ENCODE data around the gene DNPH1. TPM values are rescaled to one million over a fixed set of nuclear protein-coding genes. Genes with fewer than 3 reads are reported as not detected.

Gene DNPH1
- total RNA-seq, 1 donor from 2014 or later, result 20.9 TPM

DNA sequence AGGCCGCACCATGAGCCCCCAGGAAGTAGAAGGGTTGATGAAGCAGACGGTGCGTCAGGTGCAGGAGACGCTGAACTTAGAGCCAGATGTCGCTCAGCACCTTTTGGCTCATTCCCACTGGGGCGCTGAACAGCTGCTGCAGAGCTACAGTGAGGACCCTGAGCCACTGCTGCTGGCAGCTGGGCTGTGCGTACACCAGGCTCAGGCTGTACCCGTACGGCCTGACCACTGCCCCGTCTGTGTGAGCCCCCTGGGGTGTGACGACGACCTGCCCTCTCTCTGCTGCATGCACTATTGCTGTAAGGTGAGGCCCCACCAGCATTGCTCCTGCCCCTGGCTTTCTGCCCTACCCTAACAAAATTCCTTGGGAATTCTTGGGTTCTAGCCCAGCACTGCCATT, 13.1 kb downstream of the DNPH1 start:
- DNase-seq (ENCODE audit: low spot score), result no peak

DNA sequence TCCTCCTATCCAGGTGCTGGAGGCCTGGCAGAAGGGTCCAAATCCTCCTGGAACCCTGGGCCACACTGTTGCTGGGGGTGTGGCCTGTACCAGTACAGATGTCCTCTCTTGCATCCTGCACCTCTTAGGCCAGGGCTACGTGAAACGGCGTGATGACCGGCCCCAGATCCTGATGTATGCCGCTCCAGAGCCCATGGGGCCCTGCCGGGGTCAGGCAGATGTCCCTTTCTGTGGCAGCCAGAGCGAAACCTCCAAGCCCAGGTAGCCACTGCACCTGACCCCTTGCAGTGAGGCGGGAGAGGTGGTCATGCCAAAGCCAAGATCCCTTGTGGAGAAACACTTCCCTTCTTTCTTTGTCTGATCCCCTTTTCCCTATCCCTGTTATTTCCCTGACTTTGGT, 14.2 kb downstream of the DNPH1 start:
- DNase-seq (ENCODE audit: low spot score), result no peak

DNA sequence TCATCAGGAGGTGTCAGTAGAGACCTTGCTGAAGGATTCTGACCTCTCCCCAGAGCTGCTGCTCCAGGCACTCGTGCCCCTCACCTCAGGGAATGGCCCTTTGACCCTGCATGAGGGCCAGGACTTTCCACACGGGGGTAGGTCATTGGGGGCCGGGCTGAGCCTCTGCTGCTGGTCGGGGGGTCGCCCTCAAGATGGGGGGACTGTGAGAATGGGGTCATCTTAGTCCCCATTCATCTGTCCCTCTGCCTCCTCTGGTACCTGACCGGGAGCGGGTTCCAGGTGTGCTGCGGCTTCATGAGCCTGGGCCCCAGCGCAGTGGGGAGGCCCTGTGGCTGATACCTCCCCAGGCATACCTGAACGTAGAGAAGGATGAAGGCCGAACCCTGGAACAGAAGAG, 15.8 kb downstream of the DNPH1 start:
- no peak for DNase-seq (ENCODE audit: low spot score)

DNA sequence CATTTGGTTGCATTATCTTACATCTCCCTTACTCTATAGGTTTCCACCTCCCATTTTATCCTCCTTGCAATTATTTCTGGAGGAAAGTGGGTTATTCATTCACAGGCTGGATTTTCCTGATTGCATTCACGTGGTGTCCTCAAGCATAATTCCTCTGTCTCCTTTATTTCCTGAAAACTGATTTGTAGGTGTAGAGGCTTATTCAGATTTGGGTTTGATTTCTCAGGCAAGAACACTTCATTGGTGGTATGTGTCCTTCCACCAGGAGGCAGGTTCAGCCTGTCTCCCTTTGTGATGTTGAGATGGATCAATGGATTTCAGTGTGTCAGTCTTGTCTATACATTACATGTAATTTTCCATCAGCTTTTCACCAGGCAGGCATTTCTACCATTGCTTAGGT, 17.3 kb downstream of the DNPH1 start:
- DNase-seq (ENCODE audit: low spot score), result no peak

DNA sequence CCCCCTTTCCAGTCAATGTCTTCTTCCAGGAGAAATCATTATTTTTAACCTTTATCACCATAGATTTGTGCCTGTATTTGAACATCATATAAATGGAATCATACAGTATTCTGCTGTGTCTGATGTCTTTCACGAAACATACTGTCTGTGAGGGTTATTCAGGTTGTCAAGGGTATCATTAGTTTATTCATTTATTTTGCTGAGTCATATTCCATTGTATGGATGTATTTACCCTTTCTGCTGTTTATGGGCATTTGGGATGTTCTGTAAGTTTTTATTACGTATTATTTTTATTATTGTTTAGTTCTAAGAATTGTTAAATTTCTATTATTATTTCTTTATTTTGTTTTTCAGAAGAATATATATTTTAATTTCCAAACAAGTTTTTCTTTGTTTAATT, 22.0 kb downstream of the DNPH1 start:
- no peak for DNase-seq (ENCODE audit: low spot score)

DNA sequence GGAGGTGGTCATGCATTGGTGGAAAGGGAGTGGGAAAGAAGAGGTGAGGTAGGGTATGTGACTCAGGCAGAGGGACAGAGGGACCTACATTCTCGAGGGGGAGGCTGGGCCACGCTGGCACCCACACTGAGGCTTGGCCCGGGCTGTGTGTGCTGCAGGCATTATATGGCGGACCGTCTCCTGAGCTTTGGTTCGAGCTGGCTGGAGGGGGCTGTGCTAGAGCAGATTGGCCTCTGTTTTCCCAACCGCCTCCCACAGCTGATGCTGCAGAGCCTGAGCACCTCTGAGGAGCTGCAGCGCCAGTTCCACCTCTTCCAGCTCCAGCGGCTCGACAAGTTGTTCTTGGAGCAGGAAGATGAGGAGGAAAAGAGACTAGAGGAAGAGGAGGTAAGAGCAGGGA, 23.4 kb downstream of the DNPH1 start:
- no peak for DNase-seq (ENCODE audit: low spot score)

DNA sequence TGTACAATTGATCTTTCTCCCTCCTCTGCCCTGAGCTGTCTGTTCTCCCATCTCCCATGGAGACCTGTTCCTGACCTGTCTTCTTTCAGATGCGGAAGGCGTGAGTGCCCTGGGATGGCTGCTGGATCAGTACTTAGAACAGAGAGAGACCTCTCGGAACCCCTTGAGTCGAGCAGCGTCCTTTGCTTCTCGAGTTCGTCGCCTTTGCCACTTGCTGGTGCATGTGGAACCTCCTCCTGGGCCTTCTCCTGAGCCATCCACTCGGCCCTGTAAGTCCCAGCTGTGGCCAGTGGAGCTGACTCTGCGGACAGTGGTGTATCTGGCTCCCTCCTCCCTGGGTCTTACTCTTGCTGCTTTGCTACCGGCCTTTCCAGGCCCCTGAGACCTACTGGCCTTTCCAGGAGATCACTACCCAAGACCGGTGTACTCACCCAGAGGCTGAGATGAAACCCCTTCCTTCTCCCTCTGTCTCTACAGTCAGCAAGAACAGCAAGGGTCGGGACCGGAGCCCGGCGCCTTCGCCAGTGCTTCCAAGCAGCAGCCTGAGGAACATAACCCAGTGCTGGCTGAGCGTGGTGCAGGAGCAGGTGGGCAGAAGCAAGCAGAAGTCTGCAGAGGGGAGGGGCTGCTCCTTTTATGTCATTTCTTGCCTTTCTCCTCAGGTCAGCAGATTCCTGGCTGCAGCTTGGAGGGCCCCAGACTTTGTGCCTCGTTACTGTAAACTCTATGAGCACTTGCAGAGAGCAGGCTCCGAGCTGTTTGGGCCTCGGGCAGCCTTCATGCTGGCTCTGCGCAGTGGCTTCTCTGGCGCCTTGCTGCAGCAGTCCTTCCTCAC, 24.8 kb downstream of the DNPH1 start:
- no peak for DNase-seq (ENCODE audit: low spot score)

DNA sequence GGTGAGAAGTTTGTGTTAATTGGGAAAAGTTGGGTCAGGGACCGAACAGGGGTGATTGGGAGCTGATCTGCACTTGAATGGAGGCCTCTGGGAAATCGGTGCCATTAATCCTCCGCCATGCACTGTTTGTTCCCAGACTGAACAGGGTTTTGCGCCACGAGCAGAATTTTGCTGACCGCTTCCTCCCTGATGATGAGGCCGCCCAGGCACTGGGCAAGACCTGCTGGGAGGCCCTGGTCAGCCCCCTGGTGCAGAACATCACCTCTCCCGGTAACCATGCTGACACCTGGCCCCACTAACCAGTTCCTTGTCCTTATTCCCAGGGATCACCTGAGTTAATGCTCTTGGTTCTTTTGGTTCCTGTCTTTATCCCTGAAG, 25.6 kb downstream of the DNPH1 start:
- no peak for DNase-seq (ENCODE audit: low spot score)

DNA sequence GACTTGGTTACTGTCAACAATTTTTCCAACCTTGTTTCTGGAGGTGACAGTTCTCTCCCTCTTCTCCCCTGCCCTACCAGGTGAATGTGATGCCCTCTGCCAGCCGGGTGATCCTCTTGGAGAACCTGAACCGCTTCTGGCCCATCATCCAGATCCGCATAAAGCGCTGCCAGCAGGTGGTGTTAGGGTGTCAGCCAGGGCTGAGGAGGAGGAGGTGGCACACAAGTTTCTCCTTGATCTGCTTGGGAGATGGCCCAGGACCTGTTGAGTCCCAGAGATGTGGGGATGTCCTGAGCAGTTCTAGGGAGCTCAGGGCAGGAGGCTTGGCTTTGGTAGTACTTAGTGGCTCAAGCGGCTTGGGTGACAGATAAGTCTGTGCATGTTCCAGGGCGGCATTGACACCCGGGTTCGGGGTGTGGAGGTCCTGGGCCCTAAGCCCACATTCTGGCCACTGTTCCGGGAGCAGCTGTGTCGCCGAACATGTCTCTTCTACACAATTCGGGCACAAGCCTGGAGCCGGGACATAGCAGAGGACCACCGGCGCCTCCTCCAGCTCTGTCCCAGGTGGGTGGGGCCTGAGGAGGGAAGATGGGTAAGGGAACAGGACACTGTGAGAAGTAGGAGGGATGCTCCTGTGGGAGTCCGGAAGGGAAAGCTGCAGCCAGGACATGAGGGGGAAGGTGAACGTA, 26.1 kb downstream of the DNPH1 start:
- no peak for DNase-seq (ENCODE audit: low spot score)

DNA sequence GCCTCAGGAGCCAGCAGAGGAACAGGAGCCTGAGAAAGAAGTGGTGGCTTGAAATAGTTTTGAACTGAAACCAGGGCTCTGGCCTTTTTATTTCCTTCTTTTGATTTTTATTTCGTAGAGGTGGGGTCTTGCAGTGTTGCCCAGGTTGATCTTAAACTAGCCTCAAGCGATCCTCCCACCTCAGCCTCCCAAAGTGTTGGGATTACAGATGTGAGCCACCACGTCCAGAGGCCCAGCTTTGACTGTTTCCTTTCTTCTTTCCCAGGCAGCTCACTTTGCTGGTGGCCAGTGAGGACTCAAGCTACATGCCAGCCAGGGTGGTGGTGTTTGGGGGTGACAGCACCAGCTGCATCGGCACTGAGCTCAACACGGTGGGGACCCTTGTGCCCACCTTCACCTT, 26.8 kb downstream of the DNPH1 start:
- no peak for DNase-seq (ENCODE audit: low spot score)

DNA sequence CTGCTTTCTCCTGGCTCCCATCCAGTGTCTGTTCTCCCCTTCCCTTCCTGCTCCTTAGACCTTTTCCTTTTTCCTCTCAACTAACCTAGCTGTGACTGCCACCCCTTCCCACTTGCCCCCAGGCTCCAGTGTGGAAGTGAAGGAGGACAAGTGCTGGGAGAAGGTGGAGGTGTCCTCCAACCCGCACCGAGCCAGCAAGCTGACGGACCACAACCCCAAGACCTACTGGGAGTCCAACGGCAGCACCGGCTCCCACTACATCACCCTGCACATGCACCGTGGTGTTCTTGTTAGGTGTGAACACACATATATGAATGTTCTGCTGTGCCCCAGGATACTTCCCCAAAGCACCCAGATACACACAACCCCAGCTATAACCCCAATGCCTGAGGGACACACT, 28.7 kb downstream of the DNPH1 start:
- DNase-seq (ENCODE audit: low spot score), result no peak

DNA sequence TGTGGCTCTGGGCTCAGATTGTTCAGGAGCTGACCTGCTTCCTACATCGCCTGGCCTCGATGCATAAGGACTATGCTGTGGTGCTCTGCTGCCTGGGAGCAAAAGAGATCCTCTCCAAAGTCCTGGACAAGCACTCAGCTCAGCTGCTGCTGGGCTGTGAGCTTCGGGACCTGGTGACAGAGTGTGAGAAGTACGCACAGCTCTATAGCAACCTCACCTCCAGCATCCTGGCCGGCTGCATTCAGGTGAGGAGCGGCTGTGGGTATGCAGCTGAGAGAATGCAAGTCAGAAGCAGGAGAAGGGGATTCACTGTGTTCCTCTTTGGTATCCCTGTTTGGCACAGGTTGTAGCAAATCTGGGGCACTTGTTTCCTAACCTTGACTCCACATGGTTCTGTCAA, 29.4 kb downstream of the DNPH1 start:
- DNase-seq (ENCODE audit: low spot score), result no peak

DNA sequence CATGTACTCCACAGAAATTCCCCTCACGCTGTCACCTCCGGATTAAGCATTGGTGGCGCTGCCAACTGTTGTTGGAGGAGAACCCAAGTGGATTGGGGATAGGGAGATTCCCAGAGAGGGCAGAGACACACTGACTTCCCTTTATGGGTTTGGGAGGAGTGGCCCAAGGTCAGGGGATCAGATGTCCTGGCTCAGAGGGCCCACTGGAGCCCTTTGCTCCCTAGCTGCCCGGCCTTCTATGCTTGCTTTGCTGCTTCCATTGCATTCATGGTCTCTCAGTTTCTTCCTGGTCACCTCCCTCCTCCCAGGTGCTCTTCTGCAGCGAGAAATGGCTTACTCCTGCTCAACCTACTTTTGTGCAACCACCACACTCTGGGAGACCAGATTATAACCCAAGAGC, 32.9 kb downstream of the DNPH1 start:
- DNase-seq (ENCODE audit: low spot score), result no peak

DNA sequence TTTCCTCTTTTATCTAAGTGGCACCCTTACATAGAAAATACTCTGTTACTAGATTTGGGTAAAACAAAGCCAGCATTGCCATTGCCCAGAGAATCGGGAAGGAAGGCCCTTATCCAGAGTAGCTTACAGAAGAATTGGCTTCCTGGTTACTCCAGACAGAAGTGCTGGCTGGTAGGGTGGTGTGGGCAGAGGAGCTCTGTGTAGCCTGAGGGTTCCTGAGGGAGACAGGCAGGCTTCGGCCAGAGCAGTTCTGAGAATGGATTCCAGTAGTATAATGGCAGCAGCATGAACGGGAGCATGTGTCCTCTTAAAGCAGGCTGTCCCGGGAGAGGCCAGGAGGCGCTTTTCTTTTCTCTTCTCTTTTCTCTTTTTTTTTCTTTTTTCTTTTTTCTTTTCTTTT, 35.4 kb downstream of the DNPH1 start:
- no peak for DNase-seq (ENCODE audit: low spot score)

DNA sequence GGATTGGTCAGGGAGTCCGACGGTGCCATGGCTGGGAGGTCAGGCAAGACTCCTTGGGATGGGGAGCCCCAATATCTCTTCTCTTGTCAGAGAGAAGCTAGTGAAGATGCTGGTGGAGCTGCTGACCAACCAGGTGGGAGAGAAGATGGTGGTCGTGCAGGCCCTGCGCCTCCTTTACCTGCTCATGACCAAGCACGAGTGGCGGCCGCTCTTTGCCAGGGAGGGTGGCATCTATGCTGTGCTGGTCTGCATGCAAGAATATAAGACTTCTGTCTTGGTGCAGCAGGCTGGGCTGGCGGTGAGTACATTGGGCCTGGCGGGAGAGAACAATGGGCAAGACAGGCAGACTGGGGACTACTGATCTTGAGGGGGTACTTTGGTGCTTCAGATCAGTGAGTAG, 36.4 kb downstream of the DNPH1 start:
- DNase-seq (ENCODE audit: low spot score), result no peak

DNA sequence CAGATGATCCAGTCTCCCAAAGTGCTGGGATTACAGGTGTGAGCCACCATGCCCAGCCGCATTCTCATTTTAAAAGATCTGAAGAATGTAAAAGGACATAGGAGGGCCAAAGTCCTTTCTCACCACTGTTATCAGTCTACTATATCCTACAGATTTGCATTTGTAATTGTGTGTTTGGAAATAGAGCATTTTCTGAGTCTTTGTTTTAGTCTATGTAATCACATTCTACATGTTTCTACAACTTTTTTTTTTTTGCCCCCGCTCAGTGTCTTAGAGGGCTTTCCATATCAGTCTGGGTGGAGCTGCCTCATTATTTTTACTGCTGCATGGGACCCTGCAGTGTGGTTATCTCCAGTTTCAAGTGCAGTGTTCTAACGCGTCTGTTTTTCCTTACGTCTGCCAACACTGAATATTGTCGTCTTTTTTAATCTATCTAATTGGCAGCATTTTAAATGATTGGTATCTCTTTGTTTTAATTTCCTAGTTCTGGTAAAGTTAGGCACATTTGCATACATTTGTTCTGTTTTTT, 39.4 kb downstream of the DNPH1 start:
- DNase-seq (ENCODE audit: low spot score), result peak; percentile 24

DNA sequence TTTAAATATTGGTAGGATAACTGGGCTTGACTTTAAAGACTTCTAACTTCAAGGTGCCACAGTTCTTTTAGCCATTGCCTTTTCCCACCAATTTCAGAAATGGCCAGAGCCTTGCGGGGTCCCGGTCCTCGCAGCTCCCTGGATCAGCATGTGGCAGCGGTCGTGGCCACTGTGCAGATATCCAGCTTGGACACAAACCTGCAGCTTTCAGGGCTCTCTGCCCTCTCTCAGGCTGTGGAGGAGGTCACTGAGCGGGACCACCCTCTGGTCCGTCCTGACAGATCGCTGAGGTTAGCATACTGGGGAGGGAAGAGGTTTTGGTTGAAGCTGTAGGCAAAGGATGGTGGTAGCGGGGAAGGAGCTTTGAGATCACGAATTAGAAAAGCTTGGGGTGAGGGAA, 40.9 kb downstream of the DNPH1 start:
- no peak for DNase-seq (ENCODE audit: low spot score)

DNA sequence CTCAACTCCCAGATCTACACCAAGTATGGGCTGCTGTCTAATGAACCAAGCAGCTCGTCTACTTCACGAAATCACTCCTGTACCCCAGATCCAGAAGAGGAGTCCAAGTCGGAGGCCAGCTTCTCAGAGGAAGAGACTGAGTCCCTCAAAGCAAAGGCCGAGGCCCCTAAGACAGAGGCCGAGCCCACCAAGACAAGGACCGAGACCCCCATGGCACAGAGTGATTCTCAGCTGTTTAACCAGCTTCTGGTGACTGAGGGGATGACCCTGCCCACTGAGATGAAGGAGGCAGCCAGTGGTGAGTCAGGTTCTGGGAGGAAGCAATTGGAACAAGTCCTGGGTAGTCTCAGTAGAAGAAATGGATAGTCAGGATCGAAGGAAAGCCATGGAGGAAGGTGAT, 41.5 kb downstream of the DNPH1 start:
- no peak for DNase-seq (ENCODE audit: low spot score)

DNA sequence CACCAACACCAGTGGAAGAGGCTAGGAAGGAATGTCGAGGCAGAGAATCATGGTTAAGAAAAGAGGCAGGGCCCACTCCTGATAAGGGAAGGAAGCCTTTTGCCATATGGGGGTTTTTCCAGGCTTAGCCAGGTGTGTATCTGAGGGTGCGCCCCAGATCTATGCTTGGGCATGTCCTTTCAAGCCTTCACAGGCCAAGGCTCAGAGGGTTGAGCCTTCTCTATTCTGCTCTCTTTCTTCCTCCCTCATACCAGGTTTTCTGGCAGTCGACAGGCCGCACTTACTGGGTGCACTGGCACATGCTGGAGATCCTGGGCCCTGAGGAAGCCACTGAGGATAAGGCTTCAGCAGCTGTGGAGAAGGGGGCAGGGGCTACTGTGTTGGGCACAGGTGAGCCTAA, 42.6 kb downstream of the DNPH1 start:
- no peak for DNase-seq (ENCODE audit: low spot score)

DNA sequence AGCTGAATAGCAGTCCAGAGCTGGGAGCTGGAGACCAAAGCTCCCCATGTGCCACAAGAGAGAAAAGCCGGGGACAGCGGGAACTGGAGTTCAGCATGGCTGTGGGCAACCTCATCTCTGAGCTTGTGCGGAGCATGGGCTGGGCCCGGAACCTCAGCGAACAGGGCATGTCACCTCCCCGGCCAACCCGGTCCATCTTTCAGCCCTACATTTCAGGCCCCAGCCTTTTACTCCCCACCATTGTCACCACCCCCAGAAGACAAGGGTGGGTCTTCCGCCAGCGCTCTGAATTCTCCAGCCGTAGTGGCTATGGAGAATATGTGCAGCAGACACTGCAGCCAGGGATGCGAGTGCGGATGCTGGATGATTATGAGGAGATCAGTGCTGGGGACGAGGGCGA, 43.3 kb downstream of the DNPH1 start:
- no peak for DNase-seq (ENCODE audit: low spot score)

DNA sequence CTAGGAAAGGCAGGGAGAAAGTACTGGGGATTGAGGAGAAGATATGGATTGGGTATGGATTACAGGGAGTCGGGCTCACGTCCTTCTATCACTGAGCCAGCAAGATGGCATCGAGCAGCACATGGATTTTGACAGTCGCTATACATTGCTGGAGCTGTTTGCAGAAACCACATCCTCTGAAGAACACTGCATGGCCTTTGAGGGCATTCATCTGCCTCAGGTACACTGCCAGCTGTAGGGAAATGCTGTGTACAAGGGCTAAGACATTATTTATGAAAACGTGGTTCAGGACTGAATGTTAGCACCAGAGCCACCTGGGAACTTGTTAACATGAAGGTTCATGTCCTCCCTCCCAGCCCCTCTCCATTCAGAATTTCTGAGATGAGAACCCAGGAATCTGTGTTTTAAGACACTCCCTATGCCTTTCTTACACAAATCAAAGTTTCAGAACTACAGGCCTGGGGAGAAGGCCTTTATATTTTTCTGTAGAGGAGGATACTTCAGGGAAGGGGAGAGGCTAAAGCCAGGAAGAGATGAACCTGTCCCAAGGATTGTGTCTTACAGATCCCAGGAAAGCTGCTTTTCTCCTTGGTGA, 43.8 kb downstream of the DNPH1 start:
- no peak for DNase-seq (ENCODE audit: low spot score)

DNA sequence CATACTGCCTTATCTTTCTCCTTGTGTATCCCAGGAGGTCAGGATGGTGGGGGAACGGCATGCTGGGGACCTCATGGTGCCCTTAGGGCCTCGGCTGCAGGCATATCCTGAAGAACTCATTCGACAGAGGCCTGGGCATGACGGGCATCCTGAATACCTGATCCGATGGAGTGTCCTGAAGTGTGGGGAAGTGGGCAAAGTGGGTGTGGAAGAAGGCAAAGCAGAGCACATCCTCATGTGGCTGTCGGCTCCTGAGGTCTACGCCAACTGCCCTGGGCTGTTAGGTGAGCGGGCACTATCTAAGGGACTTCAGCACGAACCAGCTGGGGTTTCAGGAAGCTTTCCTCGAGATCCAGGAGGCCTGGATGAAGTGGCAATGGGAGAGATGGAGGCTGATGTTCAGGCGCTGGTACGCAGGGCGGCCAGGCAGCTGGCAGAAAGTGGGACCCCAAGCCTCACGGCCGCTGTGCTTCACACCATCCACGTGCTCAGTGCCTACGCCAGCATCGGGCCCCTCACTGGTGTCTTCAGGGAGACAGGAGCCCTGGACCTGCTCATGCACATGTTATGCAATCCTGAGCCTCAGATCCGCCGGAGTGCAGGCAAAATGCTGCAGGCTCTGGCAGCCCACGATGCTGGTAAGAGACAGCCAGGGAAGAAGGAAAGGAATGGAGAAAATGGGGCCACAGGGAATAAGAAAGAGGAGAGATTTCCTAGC, 44.9 kb downstream of the DNPH1 start:
- DNase-seq (ENCODE audit: low spot score), result no peak

Data from umbilical cord (tissue), 2 donors.